HEK293 (cell line): ENCODE measurements around the gene ATP5F1B.
A peak's percentile ranks its signal among the peaks of the same experiment; 100 is the strongest.

Source experiments
- BCL11A ChIP-seq: fragments of 450-650 bp; formaldehyde crosslinking; IDR thresholded peaks from 2 replicates; pipeline ENCODE4 v1.5.1; 2016; ENCODE audit warnings: low read depth, missing biosample characterization, missing genetic modification characterization
- ELK4 ChIP-seq: IDR thresholded peaks from 2 replicates; pipeline ENCODE4 v1.6.1; 2011; ENCODE audit warnings: mild to moderate bottlenecking, low read depth, low read length, borderline replicate concordance
- INSM2 ChIP-seq: fragments of 450-650 bp; formaldehyde crosslinking; IDR thresholded peaks from 2 replicates; pipeline ENCODE4 v1.5.1; 2016; ENCODE audit warnings: missing biosample characterization, missing genetic modification characterization
- KLF8 ChIP-seq: fragments of 450-650 bp; formaldehyde crosslinking; IDR thresholded peaks from 2 replicates; pipeline ENCODE4 v1.5.1; 2016; ENCODE audit warnings: missing biosample characterization, missing genetic modification characterization
- SP3 ChIP-seq: fragments of 450-650 bp; formaldehyde crosslinking; IDR thresholded peaks from 2 replicates; pipeline ENCODE4 v1.5.1; 2016; ENCODE audit warnings: missing biosample characterization, missing genetic modification characterization
- SP7 ChIP-seq: fragments of 450-650 bp; formaldehyde crosslinking; IDR thresholded peaks from 2 replicates; pipeline ENCODE4 v1.5.1; 2016; ENCODE audit warnings: missing biosample characterization, missing genetic modification characterization
- TSHZ1 ChIP-seq: fragments of 450-650 bp; formaldehyde crosslinking; IDR thresholded peaks from 2 replicates; pipeline ENCODE4 v1.5.1; 2016; ENCODE audit warnings: missing biosample characterization, missing genetic modification characterization, borderline replicate concordance
- YY2 ChIP-seq: fragments of 450-650 bp; formaldehyde crosslinking; IDR thresholded peaks from 2 replicates; pipeline ENCODE4 v1.5.1; 2016; ENCODE audit warnings: missing biosample characterization, missing genetic modification characterization
- ZBTB10 ChIP-seq: fragments of 450-650 bp; formaldehyde crosslinking; IDR thresholded peaks from 2 replicates; pipeline ENCODE4 v1.5.1; 2016; ENCODE audit warnings: missing biosample characterization, missing genetic modification characterization
- ZBTB8A ChIP-seq: fragments of 450-650 bp; formaldehyde crosslinking; IDR thresholded peaks from 2 replicates; pipeline ENCODE4 v1.5.1; 2016; ENCODE audit warnings: missing biosample characterization, missing genetic modification characterization
- ZNF132 ChIP-seq: fragments of 450-650 bp; formaldehyde crosslinking; IDR thresholded peaks from 2 replicates; pipeline ENCODE4 v1.5.1; 2017; ENCODE audit warnings: missing biosample characterization, missing genetic modification characterization, borderline replicate concordance
- ZNF157 ChIP-seq: fragments of 450-650 bp; formaldehyde crosslinking; IDR thresholded peaks from 2 replicates; pipeline ENCODE4 v1.5.1; 2016; ENCODE audit warnings: missing biosample characterization, missing genetic modification characterization
- ZNF184 ChIP-seq: fragments of 450-650 bp; IDR thresholded peaks from 2 replicates; pipeline ENCODE4 v1.5.1; 2018; ENCODE audit warnings: missing biosample characterization, mild to moderate bottlenecking, missing genetic modification characterization
- ZNF23 ChIP-seq: fragments of 450-650 bp; formaldehyde crosslinking; IDR thresholded peaks from 2 replicates; pipeline ENCODE4 v1.5.1; 2016; ENCODE audit warnings: missing biosample characterization, missing genetic modification characterization, borderline replicate concordance
- ZNF248 ChIP-seq: fragments of 450-650 bp; formaldehyde crosslinking; IDR thresholded peaks from 2 replicates; pipeline ENCODE4 v1.5.1; 2017; ENCODE audit warnings: missing biosample characterization, missing genetic modification characterization
- ZNF274 ChIP-seq, 2 experiments: fragments of 200-500 bp in 1 of 2; fragments of 450-650 bp in 1 of 2; sonication (Bioruptor generic) in 1 of 2; formaldehyde crosslinking in 1 of 2; IDR thresholded peaks; 2 replicates each; pipeline versions ENCODE4 v1.5.1 to v1.6.1; 2014 to 2016; ENCODE audit warnings: borderline replicate concordance in 1 of 2, inconsistent platforms in 1 of 2, low read length in 1 of 2, missing biosample characterization in 1 of 2, missing genetic modification characterization in 1 of 2
- ZNF366 ChIP-seq: fragments of 450-650 bp; formaldehyde crosslinking; conservative IDR thresholded peaks from 2 replicates; pipeline ENCODE4 v1.5.1; 2016; ENCODE audit warnings: missing biosample characterization, missing genetic modification characterization
- ZNF37A ChIP-seq: fragments of 450-650 bp; IDR thresholded peaks from 2 replicates; pipeline ENCODE4 v1.5.1; 2018; ENCODE audit warnings: missing biosample characterization, missing genetic modification characterization
- ZNF391 ChIP-seq: fragments of 450-650 bp; formaldehyde crosslinking; IDR thresholded peaks from 2 replicates; pipeline ENCODE4 v1.5.1; 2016; ENCODE audit warnings: low read depth, missing biosample characterization, missing genetic modification characterization, borderline replicate concordance
- ZNF423 ChIP-seq: fragments of 450-650 bp; formaldehyde crosslinking; IDR thresholded peaks from 2 replicates; pipeline ENCODE4 v1.5.1; 2016; ENCODE audit warnings: missing biosample characterization, missing genetic modification characterization
- ZNF600 ChIP-seq: fragments of 450-650 bp; formaldehyde crosslinking; IDR thresholded peaks from 2 replicates; pipeline ENCODE4 v1.5.1; 2016; ENCODE audit warnings: missing biosample characterization, missing genetic modification characterization
- ZNF626 ChIP-seq: fragments of 450-650 bp; sonication (Bioruptor Pico); formaldehyde crosslinking; IDR thresholded peaks from 2 replicates; pipeline ENCODE4 v1.5.1; 2018; ENCODE audit warnings: missing biosample characterization, missing genetic modification characterization, inconsistent platforms
- ZNF837 ChIP-seq: fragments of 450-650 bp; formaldehyde crosslinking; IDR thresholded peaks from 2 replicates; pipeline ENCODE4 v1.5.1; 2016; ENCODE audit warnings: missing biosample characterization, missing genetic modification characterization
- ZSCAN23 ChIP-seq: fragments of 450-650 bp; formaldehyde crosslinking; IDR thresholded peaks from 2 replicates; pipeline ENCODE4 v1.5.1; 2016; ENCODE audit warnings: missing biosample characterization, missing genetic modification characterization
- ZSCAN5A ChIP-seq: fragments of 450-650 bp; formaldehyde crosslinking; IDR thresholded peaks from 2 replicates; pipeline ENCODE4 v1.5.1; 2016; ENCODE audit warnings: missing biosample characterization, missing genetic modification characterization
- TF ChIP-seq, protein P1 (sequence below): fragments of 450-650 bp; formaldehyde crosslinking; IDR thresholded peaks from 2 replicates; pipeline ENCODE4 v1.5.1; 2016; ENCODE audit warnings: missing biosample characterization, missing genetic modification characterization
- TF ChIP-seq, protein P2 (sequence below): fragments of 450-650 bp; formaldehyde crosslinking; IDR thresholded peaks from 2 replicates; pipeline ENCODE4 v1.5.1; 2017; ENCODE audit warnings: missing biosample characterization, missing genetic modification characterization

The ATP5F1B gene

GRCh38 chr12:56630180-56630632 is 15.6 kb downstream of the ATP5F1B start, which contains the start of gene BAZ2A (continued):
- TF ChIP-seq ZNF248 (no peak), INSM2 (tag by site-specific recombination) (peak; percentile 69), ZBTB10 (tag by site-specific recombination) (peak; percentile 76), ZNF600 (tag by site-specific recombination) (peak; percentile 78), ZNF184 (tag by site-specific recombination) (peak; percentile 93), ZNF837 (tag by site-specific recombination) (no peak), ZBTB8A (tag by site-specific recombination) (peak; percentile 65), ELK4 (no peak), ZSCAN5A (tag by site-specific recombination) (peak; percentile 58; the same call in 1 of the 2 replicates), ZNF157 (tag by site-specific recombination) (no peak), BCL11A (tag by site-specific recombination) (no peak), SP3 (tag by site-specific recombination) (peak; percentile 81), ZNF132 (tag by site-specific recombination) (no peak), TSHZ1 (tag by site-specific recombination) (peak; percentile 76), SP7 (peak; percentile 90), ZSCAN23 (tag by site-specific recombination) (peak; percentile 72; the same call in 1 of the 2 replicates), YY2 (tag by site-specific recombination) (peak; percentile 41; the same call in 1 of the 2 replicates), ZNF366 (tag by site-specific recombination) (0 out of 2 replicates have a peak, but pooled peaks have one; percentile 21), ZNF274 (IDR thresholded peaks at IDR 0.05; ENCODE audit: low read length) (no peak), ZNF274 (tag by site-specific recombination; IDR thresholded peaks at IDR 0.05; ENCODE audit: borderline replicate concordance) (no peak), ZNF23 (tag by site-specific recombination) (no peak), ZNF37A (tag by site-specific recombination) (peak; percentile 77), KLF8 (tag by site-specific recombination) (peak; percentile 93), ZNF626 (tag by site-specific recombination) (no peak), ZNF391 (tag by site-specific recombination) (peak; percentile 91), ZNF423 (0 out of 2 replicates have a peak, but pooled peaks have one; percentile 62)
- TF ChIP-seq, protein P1, sequence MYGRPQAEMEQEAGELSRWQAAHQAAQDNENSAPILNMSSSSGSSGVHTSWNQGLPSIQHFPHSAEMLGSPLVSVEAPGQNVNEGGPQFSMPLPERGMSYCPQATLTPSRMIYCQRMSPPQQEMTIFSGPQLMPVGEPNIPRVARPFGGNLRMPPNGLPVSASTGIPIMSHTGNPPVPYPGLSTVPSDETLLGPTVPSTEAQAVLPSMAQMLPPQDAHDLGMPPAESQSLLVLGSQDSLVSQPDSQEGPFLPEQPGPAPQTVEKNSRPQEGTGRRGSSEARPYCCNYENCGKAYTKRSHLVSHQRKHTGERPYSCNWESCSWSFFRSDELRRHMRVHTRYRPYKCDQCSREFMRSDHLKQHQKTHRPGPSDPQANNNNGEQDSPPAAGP = peak; percentile 95
- TF ChIP-seq, protein P2, sequence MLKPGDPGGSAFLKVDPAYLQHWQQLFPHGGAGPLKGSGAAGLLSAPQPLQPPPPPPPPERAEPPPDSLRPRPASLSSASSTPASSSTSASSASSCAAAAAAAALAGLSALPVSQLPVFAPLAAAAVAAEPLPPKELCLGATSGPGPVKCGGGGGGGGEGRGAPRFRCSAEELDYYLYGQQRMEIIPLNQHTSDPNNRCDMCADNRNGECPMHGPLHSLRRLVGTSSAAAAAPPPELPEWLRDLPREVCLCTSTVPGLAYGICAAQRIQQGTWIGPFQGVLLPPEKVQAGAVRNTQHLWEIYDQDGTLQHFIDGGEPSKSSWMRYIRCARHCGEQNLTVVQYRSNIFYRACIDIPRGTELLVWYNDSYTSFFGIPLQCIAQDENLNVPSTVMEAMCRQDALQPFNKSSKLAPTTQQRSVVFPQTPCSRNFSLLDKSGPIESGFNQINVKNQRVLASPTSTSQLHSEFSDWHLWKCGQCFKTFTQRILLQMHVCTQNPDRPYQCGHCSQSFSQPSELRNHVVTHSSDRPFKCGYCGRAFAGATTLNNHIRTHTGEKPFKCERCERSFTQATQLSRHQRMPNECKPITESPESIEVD (tag by site-specific recombination) = peak; percentile 16; the same call in 1 of the 2 replicates
